ENCODE data around the gene ZNF784. TPM values are rescaled to one million over a fixed set of nuclear protein-coding genes. Genes with fewer than 3 reads are reported as not detected.

ZNF784 gene
- total and polyA plus RNA-seq, 9 of the 15 experiments (the other 6 are each of a cell fraction or from before 2014, with no cell fraction given): 0.14 to 6.1 (median 2.1) TPM

GRCh38 chr19:55647732-55648584 is 23.6 kb upstream of the ZNF784 start, which contains the start of gene CCDC106 (continued):
- TF ChIP-seq ZBTB40 (IDR thresholded peaks at IDR 0.05): no peak; the same call in 1 of the 2 replicates
- TF ChIP-seq ZBTB40 (CRISPR knock-in tag; IDR thresholded peaks at IDR 0.05): no peak
- peak; percentile 91 for TF ChIP-seq FIP1L1 (IDR thresholded peaks at IDR 0.05; ENCODE audit: low read depth, low read length, poor library complexity, severe bottlenecking)
- peak; percentile 45 to 87; a peak in 1 of 4 replicates for TF ChIP-seq HDAC1 (IDR thresholded peaks at IDR 0.05)
- TF ChIP-seq PHF20 (IDR thresholded peaks at IDR 0.05; ENCODE audit: partially characterized antibody): no peak
- TF ChIP-seq UBTF (IDR thresholded peaks at IDR 0.05; ENCODE audit: borderline replicate concordance in 1 of 2, low read depth in 2 of 2, low read length in 2 of 2): no peak
- 0 out of 4 replicates have a peak, but pooled peaks of 1 of the 2 experiments have one; percentile 23 for TF ChIP-seq SRF (CRISPR knock-in tag; IDR thresholded peaks at IDR 0.05)
- TF ChIP-seq NR2F6 (CRISPR knock-in tag; IDR thresholded peaks at IDR 0.05): no peak
- TF ChIP-seq ZNF79 (CRISPR knock-in tag; IDR thresholded peaks at IDR 0.05; ENCODE audit: low read depth): no peak
- TF ChIP-seq PCBP1 (IDR thresholded peaks at IDR 0.05; ENCODE audit: low read depth, low read length, poor library complexity, severe bottlenecking): peak; percentile 89
- TF ChIP-seq PRMT5 (CRISPR knock-in tag; IDR thresholded peaks at IDR 0.05): no peak
- TF ChIP-seq KLF10 (CRISPR knock-in tag; IDR thresholded peaks at IDR 0.05): no peak

All from K562 (cell line).